Uterus (tissue), 4 donors: ENCODE results near the gene CAMK1G. TPM values are rescaled to one million over a fixed set of nuclear protein-coding genes. Genes with fewer than 3 reads are reported as not detected.

ENCODE experiments used
- DNase-seq, 2 donors: peaks; one replicate each; pipeline ENCODE4 v3.0.0-alpha.2; 2019 to 2020
- H3K27ac ChIP-seq, 2 donors: fragments of 200-600 bp; sonication (generic); 1 replicate in 1 of 2; 2 replicates in 1 of 2; pipeline ENCODE4 v1.5.1; 2016 to 2018
- H3K27me3 ChIP-seq, 2 donors: fragments of 200-600 bp; sonication (generic); one replicate each; pipeline ENCODE4 v1.5.1; 2018 to 2019; ENCODE audit warnings: control low read depth in 1 of 2
- H3K36me3 ChIP-seq, 2 donors: fragments of 200-600 bp; sonication (generic); one replicate each; pipeline ENCODE4 v1.5.1; 2019; ENCODE audit warnings: control low read depth in 1 of 2
- H3K4me1 ChIP-seq, 2 donors: fragments of 200-600 bp; sonication (generic); one replicate each; pipeline ENCODE4 v1.5.1; 2018 to 2019; ENCODE audit warnings: control low read depth in 1 of 2
- H3K4me3 ChIP-seq, 2 donors: fragments of 200-600 bp; sonication (generic); 1 replicate in 1 of 2; 2 replicates in 1 of 2; pipeline ENCODE4 v1.5.1; 2018 to 2019; ENCODE audit warnings: mild to moderate bottlenecking in 1 of 2
- H3K9me3 ChIP-seq, 2 donors: fragments of 200-600 bp; sonication (generic); one replicate each; pipeline ENCODE4 v1.5.1; 2019; ENCODE audit warnings: control low read depth in 1 of 2
- POLR2A ChIP-seq, 2 donors: fragments of 450-650 bp; IDR thresholded peaks; one replicate each; pipeline ENCODE4 v1.6.1; 2016; ENCODE audit warnings: antibody characterized with exemption in 2 of 2, mild to moderate bottlenecking in 1 of 2, moderate library complexity in 1 of 2
- intact Hi-C: fragments of 100-400 bp; cut with DNase I; formaldehyde crosslinking; loops from one replicate; pipeline ENCODE4 v1.15.1; 2023; ENCODE audit warnings: low total_unique reads
- total RNA-seq, 4 donors: library from RNA; depleted of rRNA in 3 of 4; stranded (reverse); fragments of >200 nt in 3 of 4; gene quantifications; one replicate each; pipeline versions ENCODE4 v1.1.0 to v1.2.4, GENCODE V29; 2014 to 2023
- TF ChIP-seq, protein P1 (sequence below), 4 experiments: fragments of 200-600 bp in 2 of 4; fragments of 450-650 bp in 2 of 4; sonication (generic) in 2 of 4; IDR thresholded peaks; one replicate each; pipeline ENCODE4 v1.5.1; 2016 to 2019; ENCODE audit warnings: antibody characterized with exemption in 4 of 4, mild to moderate bottlenecking in 2 of 4, moderate library complexity in 1 of 4
- donor health status: DM: yes; HTN: yes; CAD: no.

The CAMK1G gene
- total RNA-seq, 4 donors from 2014 or later = 0.43 to 5.6 TPM; not detected in 2

DNA sequence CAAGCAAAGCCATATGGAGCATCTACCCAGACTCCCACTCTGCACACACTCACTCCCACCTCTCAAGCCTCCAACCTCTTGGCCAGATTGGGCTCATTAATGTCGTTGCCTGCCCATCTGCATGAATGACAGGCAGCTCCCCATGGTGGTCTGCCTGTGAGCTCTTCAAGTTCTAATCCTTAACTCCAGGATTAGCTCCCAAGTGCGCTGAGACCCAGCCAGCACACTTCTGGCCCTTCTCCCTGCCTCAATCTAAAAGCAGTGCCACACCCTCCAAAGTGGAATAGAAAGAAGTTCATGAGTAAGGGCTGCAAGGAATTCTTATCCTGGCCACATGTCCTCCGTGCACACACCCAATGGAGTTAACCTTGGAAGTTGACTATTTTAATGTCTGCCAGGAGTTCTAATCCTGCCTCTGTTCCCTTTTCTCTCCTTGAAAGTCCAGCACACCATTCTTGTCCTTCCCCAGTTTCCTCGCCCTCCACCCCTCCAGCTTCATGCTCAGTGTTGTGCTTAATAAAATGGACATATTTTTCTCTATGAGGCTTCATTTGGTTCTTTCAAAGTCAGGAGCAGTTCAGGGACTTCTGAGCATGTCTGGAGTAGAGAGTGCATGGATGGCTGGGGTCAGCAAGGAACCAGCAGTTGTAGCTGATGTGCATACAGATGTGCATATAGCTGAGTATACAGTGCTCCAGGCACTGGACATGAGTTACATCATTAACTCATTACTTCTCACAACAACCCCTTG, 30.1 kb downstream of the CAMK1G start:
- no peak overlapping the region for H3K4me3 ChIP-seq
- H3K4me1 ChIP-seq = no peaks in the 10 kb centered on the region
- no peak overlapping the region for H3K27ac ChIP-seq
- TF ChIP-seq, protein P1, sequence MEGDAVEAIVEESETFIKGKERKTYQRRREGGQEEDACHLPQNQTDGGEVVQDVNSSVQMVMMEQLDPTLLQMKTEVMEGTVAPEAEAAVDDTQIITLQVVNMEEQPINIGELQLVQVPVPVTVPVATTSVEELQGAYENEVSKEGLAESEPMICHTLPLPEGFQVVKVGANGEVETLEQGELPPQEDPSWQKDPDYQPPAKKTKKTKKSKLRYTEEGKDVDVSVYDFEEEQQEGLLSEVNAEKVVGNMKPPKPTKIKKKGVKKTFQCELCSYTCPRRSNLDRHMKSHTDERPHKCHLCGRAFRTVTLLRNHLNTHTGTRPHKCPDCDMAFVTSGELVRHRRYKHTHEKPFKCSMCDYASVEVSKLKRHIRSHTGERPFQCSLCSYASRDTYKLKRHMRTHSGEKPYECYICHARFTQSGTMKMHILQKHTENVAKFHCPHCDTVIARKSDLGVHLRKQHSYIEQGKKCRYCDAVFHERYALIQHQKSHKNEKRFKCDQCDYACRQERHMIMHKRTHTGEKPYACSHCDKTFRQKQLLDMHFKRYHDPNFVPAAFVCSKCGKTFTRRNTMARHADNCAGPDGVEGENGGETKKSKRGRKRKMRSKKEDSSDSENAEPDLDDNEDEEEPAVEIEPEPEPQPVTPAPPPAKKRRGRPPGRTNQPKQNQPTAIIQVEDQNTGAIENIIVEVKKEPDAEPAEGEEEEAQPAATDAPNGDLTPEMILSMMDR (IDR thresholded peaks at IDR 0.05) = no peak
- no peaks in the 10 kb centered on the region for H3K9me3 ChIP-seq
- H3K36me3 ChIP-seq = no peaks in the 10 kb centered on the region
- DNase-seq = no peak
- intact Hi-C loops = no loop called here
- no peaks in the 10 kb centered on the region for H3K27me3 ChIP-seq

DNA sequence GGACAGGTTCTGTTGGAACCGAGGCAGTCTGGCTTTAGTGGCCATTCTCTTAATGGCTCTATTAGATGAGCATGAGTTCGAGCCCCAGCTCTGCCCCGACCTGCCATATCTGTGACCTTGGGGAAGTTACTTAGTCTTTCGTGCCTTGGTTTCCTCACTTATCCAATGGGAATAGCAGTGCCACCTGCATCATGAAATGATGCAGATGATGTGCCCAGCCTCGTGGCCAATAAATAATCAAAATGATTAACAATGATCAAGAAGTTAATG, 30.6 kb downstream of the CAMK1G start:
- H3K4me3 ChIP-seq = no peak overlapping the region
- no peaks in the 10 kb centered on the region for H3K9me3 ChIP-seq
- DNase-seq = no peak
- no peak for TF ChIP-seq POLR2A (IDR thresholded peaks at IDR 0.05)
- TF ChIP-seq, protein P1 (IDR thresholded peaks at IDR 0.05) = no peak
- no peaks in the 10 kb centered on the region for H3K4me1 ChIP-seq
- H3K36me3 ChIP-seq = no peaks in the 10 kb centered on the region
- no peak overlapping the region for H3K27ac ChIP-seq
- H3K27me3 ChIP-seq = no peaks in the 10 kb centered on the region
- intact Hi-C loops = no loop called here

DNA sequence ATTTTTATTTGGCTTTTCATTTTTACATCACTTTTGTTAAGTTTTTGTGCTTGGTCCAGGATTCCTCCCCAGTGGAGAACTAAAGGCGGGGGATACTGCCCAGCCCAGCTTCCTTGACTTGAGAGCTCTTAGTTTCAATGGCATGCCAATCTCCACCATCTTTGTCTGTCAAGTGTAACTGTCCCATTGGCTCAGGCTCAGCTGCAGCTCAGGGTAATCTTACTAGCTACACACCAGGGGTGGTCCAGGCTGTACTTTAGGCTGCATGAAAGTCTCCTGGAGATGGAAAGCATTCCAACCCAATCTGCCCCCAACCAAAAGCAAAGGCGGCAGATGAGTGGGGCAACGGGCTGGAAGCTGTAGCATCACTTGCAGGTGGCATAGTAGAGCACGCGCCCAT, 31.4 kb downstream of the CAMK1G start:
- H3K4me1 ChIP-seq = no peaks in the 10 kb centered on the region
- H3K36me3 ChIP-seq = no peaks in the 10 kb centered on the region
- intact Hi-C loops = no loop called here
- no peak overlapping the region for H3K27ac ChIP-seq
- TF ChIP-seq, protein P1 (IDR thresholded peaks at IDR 0.05) = no peak
- TF ChIP-seq POLR2A (IDR thresholded peaks at IDR 0.05) = no peak
- no peak overlapping the region for H3K4me3 ChIP-seq
- no peaks in the 10 kb centered on the region for H3K9me3 ChIP-seq
- H3K27me3 ChIP-seq = no peaks in the 10 kb centered on the region
- no peak for DNase-seq

DNA sequence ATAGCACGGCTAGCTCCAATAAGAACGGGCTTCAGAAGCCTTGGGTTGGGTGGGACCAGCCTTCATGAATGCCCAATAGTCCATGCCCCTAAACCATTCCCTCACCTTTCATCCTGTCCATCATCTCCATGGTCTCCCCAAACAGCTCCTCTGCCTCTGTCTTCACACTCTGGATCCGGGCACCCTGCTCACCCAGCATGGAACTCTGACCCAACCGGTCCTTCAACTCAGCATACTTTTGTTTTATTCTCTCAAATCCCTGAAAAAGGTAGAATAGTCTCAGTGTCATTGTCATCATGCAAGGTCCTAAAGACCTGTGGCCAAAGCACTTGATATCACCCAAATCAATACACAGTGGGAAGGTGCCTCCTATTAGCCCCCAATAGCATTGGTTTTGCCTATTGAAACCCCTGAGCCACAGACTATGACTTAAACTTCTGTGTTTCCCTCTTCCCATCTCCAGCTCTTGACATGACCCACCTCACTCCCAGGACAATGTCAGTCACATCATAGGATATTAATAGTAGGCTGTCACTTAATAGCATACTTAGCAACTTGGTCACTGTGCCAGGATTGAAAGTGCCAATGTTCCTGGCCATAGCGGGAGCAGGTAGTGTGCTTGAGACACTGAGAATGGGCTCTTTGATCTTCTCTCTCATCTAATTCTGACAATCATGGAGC, 33.0 kb downstream of the CAMK1G start:
- Histone ChIP-seq H3K27ac (no peak overlapping the region), H3K27me3 (no peaks in the 10 kb centered on the region), H3K4me3 (no peak overlapping the region), H3K4me1 (no peaks in the 10 kb centered on the region), H3K9me3 (no peaks in the 10 kb centered on the region), H3K36me3 (no peaks in the 10 kb centered on the region)
- TF ChIP-seq POLR2A (IDR thresholded peaks at IDR 0.05) = no peak
- TF ChIP-seq, protein P1 (IDR thresholded peaks at IDR 0.05) = no peak
- no peak for DNase-seq
- intact Hi-C loops = no loop called here

DNA sequence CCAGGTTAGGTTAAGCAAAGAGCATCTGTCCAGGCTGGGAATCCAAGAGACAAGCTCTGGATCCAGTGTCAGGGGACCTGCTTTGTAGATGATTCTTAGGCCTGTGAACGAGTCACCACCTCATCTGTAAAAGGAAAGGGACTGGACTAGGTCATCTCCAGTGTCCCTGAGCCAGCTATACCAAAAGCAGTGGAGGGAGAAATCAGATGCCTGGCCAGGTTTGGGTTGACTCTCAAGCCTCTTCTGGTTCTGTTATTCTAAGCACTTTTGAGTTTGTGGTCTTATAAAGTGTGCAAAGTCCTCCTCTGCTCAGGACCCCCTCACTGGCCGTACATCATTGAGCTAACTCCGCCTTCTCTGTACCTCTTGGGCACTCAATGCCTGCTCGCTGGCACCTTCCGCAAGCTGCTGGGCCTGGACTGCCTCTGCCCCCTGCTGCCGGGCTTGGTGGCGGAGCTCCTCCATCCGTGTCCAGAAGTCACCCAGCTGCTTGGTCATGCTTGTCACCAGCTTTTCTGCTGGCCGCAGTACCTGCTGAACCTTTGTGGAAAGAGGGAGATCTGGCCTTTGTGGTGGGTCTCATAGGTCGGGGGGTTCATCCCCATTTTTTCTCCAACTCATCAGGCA, 33.6 kb downstream of the CAMK1G start:
- intact Hi-C loops = no loop called here
- TF ChIP-seq POLR2A (IDR thresholded peaks at IDR 0.05) = no peak
- TF ChIP-seq, protein P1 (IDR thresholded peaks at IDR 0.05) = no peak
- Histone ChIP-seq H3K27me3 (no peaks in the 10 kb centered on the region), H3K27ac (no peak overlapping the region), H3K4me1 (no peaks in the 10 kb centered on the region), H3K4me3 (no peak overlapping the region), H3K36me3 (no peaks in the 10 kb centered on the region), H3K9me3 (no peaks in the 10 kb centered on the region)
- no peak for DNase-seq
